GM19240 (cell line): ENCODE data around the gene BAK1.

Source experiments
- DNase-seq: peaks from one replicate; pipeline ENCODE4 v3.0.0; 2011; ENCODE audit warnings: low spot score; ENCODE audit not compliant: insufficient read length

BAK1 gene

GRCh38 chr6:33587529-33587928 lies 7.5 kb upstream of the BAK1 start:
- DNase-seq: no peak

GRCh38 chr6:33586108-33586640 lies 6.1 kb upstream of the BAK1 start:
- no peak for DNase-seq

GRCh38 chr6:33585403-33586107 lies 5.5 kb upstream of the BAK1 start:
- peak; percentile 81 for DNase-seq

GRCh38 chr6:33584700-33585402 lies 4.8 kb upstream of the BAK1 start:
- DNase-seq: no peak

DNA sequence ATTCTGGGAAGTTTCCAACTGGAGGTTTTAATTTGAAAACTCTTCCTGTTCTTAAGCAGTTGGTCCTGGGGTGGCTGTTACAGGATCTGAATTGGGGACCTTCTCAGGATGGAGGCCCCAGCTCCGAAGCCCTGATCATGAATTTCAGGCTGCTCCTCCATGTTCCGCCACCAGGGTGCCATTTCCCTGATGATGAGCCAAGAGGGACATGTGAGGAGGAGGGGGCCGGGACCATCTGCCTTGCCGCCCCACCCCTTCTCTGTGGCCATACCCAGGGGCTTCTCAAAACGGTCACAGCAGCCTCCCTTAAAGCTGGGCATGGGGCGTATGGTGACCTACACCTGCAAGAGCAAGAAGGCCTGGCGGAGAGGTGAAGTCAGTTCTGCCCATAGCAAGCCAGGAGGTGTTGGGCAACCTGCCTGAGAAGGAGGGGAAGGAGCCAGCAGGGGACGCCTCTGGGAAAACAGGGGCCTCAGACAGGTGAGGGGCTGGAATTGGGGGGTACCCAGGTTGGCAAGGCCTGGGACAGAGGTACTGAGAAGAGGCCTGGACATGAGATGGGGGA lies 3.6 kb upstream of the BAK1 start:
- DNase-seq: no peak

DNA sequence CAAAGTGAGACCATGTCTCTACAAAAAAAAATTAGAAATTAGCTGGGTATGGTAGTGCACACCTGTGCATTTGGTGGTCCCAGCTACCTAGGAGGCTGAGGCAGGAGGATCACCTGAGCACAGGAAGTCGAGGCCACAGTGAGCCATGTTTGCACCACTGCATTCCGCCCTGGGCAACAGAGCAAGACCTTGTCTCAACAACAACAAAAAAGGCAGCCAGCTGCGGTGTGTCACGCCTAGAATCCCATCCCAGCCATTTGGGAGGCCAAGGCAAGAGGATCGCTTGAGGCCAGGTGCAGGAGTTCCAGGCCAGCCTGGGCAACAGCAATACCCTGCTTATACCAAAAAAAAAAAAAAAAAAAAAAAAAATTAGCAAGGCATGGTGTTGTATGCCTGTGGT lies 1.1 kb upstream of the BAK1 start:
- DNase-seq: no peak

DNA sequence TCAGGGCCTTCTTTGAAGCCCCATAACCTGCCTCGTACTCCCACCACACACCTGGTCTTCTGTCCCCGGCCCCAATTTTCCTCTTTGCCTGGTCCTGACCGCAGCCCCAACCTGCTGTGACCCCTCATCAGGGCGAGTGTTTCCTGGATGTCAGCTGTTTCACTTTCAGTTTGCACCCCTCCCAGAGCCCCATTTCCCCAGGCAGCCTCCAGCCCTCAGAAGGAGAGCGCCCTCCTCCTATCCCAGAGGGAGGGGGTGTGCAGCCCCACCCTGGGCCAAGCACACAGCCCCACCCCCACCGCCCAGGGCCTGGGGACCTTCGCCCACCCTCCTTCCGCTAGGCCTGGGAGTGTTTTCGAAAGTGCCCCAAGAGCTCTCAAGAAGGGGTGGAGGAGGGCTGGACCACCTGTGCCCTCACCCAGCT lies 1.5 kb downstream of the BAK1 start:
- DNase-seq: no peak

DNA sequence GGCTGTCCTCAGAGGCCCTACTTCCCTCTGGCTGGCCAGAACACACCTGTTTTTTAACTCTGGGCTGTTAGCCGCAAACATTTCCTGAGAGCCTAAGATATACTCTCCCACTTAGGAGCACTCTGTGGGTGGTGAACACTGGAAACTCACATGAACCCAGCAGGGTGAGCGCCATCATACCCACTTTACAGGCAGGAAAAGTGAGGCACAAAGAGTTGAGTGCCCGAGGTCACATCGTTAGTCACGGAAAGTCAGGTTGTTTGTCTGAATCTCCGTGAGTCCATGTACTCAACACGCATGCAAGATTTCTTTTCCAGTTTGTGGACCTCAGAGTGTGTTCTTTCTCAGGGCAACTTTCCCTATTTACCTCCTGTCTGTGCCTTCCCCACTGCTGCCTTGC lies 1.9 kb downstream of the BAK1 start:
- no peak for DNase-seq

- DNase-seq: no peak
Measured at GRCh38 chr6:33577718-33578117, 2.4 kb downstream of the BAK1 start.

DNA sequence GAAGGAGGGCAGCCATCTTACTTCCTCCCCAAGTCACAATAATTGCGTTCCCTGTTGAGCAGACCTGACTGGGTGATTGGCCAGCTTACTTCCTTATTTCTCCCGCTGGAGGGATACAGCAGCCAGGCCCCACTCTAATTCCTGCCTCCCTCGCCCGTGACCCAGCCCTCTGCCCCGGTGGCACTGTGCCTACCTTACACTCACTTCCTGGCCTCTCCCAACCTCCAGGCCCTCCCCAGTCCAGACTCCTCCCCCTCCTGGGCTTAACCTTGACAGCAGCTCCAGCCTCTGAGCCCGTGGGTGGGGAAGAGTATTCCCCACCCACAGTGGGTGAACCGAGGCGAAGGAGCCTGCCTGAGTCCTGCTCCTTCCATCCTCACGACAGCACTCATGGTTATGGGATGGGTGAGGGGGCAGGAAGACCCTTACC lies 3.0 kb downstream of the BAK1 start:
- no peak for DNase-seq

GRCh38 chr6:33576668-33577067 lies 3.4 kb downstream of the BAK1 start:
- no peak for DNase-seq

- DNase-seq: no peak
Measured at GRCh38 chr6:33575211-33575610, 4.9 kb downstream of the BAK1 start.

DNA sequence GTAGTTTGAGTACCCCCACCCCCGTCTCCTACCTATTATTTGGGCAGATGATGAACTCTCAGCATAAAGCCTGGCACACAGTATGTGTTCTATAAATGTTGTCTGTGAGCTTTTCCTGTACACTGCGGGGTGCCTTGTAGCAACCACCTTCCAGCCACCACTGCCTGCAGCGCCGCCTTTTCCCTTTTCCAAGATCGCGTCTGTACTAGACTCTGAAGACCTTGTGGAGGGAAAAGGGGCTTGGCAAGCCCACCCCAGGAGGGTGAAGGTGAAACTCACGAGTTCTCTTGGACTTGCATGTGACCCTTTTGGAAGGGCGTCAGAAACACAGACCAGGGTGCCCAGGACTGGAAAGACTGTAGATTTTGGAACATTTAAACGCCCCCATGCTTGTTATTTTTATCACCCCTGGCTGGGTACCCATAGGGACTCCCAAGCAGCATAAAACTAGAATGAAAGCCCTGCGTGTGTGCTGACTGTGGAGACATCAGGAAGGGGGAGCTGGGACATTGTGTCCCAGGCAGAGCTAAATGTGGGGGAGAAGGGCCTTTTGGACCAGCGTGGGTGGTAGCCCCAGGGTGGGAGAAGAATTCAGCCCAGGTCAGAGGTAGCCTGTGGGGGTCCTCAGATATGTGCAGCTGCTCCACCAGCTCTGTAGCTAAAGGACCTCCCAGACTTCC lies 8.3 kb downstream of the BAK1 start:
- no peak for DNase-seq

DNA sequence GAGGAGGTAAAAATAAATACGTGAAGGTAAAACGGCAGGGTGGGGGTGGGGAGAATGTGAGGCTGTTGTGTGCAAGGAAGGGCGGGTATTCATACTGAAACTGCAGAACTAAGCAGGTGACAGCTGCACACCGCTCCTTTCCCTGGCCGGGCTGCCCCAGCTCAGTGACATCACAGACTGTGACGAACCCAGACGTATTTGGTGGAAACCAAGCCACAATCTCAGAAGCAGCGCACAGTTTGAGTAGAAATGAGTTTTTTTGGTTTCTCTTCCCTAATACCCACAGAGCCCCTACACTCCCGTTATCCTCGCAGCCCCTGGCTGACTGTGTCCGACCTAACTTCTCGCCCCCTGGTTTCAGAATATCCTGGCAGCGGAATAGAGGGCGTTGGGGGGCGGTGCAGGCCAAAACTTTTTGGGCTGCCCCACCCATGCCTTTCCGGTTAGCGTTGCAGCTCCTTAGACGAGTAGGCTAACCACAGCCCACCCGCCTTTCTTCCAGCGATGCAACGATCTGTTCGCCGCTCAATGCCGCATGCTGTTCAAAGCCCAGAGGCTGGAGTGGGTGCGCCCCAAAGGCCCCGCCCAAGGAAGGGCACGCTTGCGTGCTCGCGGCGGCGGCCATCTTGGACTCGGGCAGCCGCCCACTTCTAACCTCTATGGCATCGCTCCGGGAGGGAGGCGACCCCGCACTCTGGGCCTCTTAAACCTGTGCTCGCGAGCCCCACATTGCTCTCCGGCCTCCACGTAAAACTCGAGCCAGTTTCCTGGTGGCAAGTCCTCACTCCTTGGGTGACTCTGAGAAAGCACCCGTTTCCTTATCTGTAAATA lies 9.1 kb downstream of the BAK1 start:
- DNase-seq: peak; percentile 98

DNA sequence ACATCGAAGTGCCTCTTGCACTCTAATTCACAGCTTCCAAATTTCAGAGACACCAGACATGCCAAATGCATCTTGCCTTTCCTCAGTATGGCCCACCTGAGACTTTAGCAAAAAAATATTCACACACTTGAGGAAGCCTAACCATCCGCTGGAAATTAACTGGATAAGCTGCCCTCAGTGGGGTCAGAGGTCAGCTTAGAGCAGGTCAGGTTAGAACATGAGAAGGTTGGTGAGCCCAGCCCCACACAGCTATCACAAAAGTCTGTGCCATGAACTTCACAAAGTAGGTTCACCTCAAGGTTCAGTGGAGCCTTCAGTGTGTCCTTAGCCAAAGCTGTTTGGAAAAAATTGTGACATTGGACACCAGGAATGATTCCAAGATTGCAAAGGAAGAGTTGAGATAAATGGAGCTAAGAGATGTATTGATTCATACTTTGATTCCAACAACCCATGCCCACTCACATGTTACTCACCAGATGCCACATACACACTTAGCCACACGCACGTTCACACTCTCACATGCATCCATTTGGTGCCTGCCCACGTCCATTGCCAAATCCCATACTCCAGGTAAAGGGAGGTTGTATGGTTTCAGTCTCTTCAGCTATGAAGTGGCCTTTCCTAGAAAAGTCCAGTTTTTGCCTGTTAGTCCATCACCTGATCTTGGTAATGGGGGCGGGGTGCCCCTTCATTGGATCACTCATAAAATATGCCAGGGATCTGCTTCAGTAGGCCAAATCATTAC lies 11.1 kb downstream of the BAK1 start:
- no peak for DNase-seq

- no peak for DNase-seq
Measured at GRCh38 chr6:33567836-33568235, 12.2 kb downstream of the BAK1 start.

DNA sequence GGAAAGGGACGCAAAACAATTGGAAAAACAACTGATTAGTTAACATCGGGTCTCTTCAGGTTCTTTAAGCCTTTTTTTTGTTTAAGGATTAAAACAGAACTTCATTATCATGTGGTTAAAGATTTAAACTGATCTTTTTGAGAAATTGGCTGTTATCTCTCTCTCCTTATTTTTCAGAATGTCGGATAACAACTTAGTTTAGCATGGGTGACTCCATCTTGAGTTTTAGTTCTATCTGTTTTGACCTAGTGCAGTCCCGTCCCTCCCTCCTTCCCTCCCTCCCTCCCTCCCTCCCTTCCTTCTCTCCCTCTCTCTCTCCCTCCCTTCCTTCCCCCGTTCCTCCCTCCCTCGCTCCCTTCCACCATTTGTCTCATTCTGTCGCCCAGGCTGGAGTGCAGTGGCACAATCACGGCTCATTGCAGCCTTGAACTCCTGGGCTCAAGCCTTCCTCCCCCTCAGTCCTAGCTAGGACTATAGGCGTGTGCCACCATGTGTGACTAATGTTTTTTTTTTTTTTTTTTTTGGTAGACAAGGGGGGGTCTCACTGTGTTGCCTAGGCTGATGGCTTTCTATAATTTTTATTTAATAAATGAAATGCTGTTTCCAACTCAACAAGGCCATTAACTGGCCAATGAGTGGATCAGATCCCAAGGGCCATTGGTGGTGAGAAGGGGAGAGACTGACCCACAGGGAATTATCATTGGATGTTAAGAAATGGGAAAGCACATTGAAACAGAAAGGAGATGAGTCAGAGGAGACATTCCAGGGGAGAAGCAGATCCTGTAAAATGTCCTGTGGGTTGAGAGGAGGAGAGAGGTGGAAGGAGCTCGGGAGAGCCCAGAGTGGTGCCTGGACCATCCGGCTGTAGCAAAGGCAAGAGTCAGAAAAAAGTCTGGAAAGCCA lies 13.6 kb downstream of the BAK1 start:
- DNase-seq: no peak

DNA sequence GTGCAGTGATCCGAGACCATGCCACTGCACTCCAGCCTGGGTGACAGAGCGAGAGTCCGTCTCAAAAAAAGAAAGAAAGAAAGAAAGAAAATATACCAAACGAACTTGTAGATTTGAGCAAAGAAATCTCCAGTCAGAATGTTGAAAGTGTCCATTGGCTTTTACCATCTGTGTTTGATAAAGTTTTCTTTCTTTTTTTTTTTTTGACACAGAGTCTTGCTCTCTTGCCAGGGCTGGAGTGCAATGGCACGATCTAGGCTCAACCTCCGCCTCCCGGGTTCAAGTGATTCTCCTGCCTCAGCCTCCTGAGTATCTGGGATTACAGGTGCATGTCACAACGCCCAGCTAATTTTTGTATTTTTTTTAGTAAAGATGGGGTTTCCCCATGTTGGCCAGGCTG lies 21.3 kb downstream of the BAK1 start:
- no peak for DNase-seq

GRCh38 chr6:33557376-33557775 lies 22.7 kb downstream of the BAK1 start:
- no peak for DNase-seq
